DND-41 (cell line): Measurements from ENCODE around the gene MRE11.

Source experiments
- ATAC-seq: fragments of 200-7000 bp; cut with Tn5 transposase; 3 replicates; pipeline ENCODE4 v1.9.1; 2021; ENCODE audit warnings: low read depth; ENCODE audit not compliant: insufficient read depth
- DNase-seq: peaks from one replicate; pipeline ENCODE4 v3.0.0-alpha.2; 2020
- H2AFZ ChIP-seq: 2 replicates; pipeline ENCODE4 v1.6.0; 2012; ENCODE audit warnings: low read depth, low read length
- H3K27ac ChIP-seq: 2 replicates; pipeline ENCODE4 v1.5.1; 2012; ENCODE audit warnings: low read length, inconsistent platforms
- H3K27me3 ChIP-seq: fragments of 200-600 bp; sonication (generic); 2 replicates; pipeline ENCODE4 v1.6.0; 2012; ENCODE audit warnings: low read length, mild to moderate bottlenecking, inconsistent platforms; ENCODE audit not compliant: insufficient read depth, poor library complexity
- H3K36me3 ChIP-seq: 2 replicates; pipeline ENCODE4 v1.5.1; 2012; ENCODE audit warnings: low read length, inconsistent platforms; ENCODE audit not compliant: insufficient read depth
- H3K4me1 ChIP-seq: 2 replicates; pipeline ENCODE4 v1.5.1; 2012; ENCODE audit warnings: mild to moderate bottlenecking, low read length; ENCODE audit not compliant: insufficient read depth
- H3K4me2 ChIP-seq: 2 replicates; pipeline ENCODE4 v1.6.0; 2012; ENCODE audit warnings: mild to moderate bottlenecking, moderate library complexity, low read length, inconsistent platforms; ENCODE audit not compliant: insufficient read depth
- H3K4me3 ChIP-seq, 2 experiments: fragments of 200-600 bp in 1 of 2; shearing (Covaris generic) in 1 of 2; 2 replicates each; pipeline ENCODE4 v1.5.1; 2012 to 2016; ENCODE audit warnings: inconsistent platforms in 2 of 2, low read length in 2 of 2, mild to moderate bottlenecking in 2 of 2, low read depth in 1 of 2, moderate library complexity in 1 of 2
- H3K79me2 ChIP-seq: 2 replicates; pipeline ENCODE4 v1.6.0; 2012; ENCODE audit warnings: low read length, inconsistent platforms; ENCODE audit not compliant: insufficient read depth
- H3K9ac ChIP-seq: 2 replicates; pipeline ENCODE4 v1.6.0; 2012; ENCODE audit warnings: low read depth, mild to moderate bottlenecking, inconsistent platforms, low read length, moderate library complexity
- H3K9me3 ChIP-seq: 2 replicates; pipeline ENCODE4 v1.5.1; 2012; ENCODE audit warnings: low read length, moderate library complexity, mild to moderate bottlenecking, inconsistent platforms; ENCODE audit not compliant: insufficient read depth, severe bottlenecking
- H4K20me1 ChIP-seq: 2 replicates; pipeline ENCODE4 v1.6.0; 2012; ENCODE audit warnings: low read length; ENCODE audit not compliant: insufficient read depth
- EZH2 ChIP-seq: IDR thresholded peaks from 3 replicates; pipeline ENCODE4 v1.6.1; 2012; ENCODE audit warnings: borderline replicate concordance, low read depth, mild to moderate bottlenecking, moderate library complexity, low read length, inconsistent platforms; ENCODE audit not compliant: severe bottlenecking
- TF ChIP-seq, protein P1 (sequence below): IDR thresholded peaks from 2 replicates; pipeline ENCODE4 v1.5.1; 2012; ENCODE audit warnings: borderline replicate concordance, low read length, moderate library complexity, mild to moderate bottlenecking; ENCODE audit not compliant: poor library complexity, severe bottlenecking; ENCODE audit errors: extremely low read depth

MRE11 gene

DNA sequence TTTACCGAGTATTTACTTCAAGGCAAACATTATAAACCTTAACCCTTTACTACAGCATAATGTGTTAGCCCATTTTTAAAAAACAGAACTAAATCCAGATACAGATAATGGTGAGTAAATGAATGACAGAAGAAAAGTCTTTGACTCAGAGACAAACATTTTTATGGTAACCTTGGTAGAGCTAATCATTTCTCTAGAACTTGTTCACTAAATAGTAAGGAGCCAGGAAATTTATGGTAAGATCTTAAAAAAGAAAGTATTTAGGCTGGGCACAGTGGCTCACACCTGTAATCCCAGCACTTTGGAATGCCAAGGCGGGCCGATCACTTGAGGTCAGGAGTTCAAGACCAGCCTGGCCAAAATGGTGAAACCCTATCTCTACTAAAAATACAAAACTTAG, 38.6 kb upstream of the MRE11 start:
- ATAC-seq = no peak
- H3K9me3 ChIP-seq = no peaks in the 10 kb centered on the region

DNA sequence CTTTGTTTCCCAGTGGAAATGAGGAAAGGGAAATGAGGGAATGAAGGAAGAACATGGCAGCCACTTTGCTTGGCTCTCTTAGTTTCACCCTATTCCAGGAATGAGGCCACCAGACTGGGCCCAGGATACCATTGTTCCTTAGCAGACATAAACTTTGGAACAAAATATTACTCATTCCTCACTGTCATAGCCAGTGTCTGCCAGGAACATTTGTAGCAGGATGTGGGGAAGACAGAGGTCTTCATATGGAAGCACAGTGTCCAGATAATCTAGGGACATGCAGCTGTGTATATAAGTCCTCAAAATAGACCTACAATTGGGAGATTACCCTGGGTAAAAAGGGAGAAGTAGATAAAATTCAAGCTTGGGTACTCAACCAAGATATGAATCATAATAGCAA, 34.9 kb upstream of the MRE11 start:
- no peak overlapping the region for H3K4me3 ChIP-seq
- no peaks in the 10 kb centered on the region for H3K9me3 ChIP-seq
- peaks cover 16% of the 10 kb centered on the region for H3K27me3 ChIP-seq
- H3K4me1 ChIP-seq = no peaks in the 10 kb centered on the region
- ATAC-seq (no peak), DNase-seq (no peak)
- no peak overlapping the region for H3K4me2 ChIP-seq
- no peaks in the 10 kb centered on the region for H3K36me3 ChIP-seq
- TF ChIP-seq, protein P1, sequence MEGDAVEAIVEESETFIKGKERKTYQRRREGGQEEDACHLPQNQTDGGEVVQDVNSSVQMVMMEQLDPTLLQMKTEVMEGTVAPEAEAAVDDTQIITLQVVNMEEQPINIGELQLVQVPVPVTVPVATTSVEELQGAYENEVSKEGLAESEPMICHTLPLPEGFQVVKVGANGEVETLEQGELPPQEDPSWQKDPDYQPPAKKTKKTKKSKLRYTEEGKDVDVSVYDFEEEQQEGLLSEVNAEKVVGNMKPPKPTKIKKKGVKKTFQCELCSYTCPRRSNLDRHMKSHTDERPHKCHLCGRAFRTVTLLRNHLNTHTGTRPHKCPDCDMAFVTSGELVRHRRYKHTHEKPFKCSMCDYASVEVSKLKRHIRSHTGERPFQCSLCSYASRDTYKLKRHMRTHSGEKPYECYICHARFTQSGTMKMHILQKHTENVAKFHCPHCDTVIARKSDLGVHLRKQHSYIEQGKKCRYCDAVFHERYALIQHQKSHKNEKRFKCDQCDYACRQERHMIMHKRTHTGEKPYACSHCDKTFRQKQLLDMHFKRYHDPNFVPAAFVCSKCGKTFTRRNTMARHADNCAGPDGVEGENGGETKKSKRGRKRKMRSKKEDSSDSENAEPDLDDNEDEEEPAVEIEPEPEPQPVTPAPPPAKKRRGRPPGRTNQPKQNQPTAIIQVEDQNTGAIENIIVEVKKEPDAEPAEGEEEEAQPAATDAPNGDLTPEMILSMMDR = no peak
- TF ChIP-seq EZH2 = no peak
- H4K20me1 ChIP-seq = no peaks in the 10 kb centered on the region
- H3K79me2 ChIP-seq = no peaks in the 10 kb centered on the region
- no peak overlapping the region for H3K27ac ChIP-seq
- H2AFZ ChIP-seq = no peak overlapping the region
- H3K9ac ChIP-seq = no peak overlapping the region

More for the DNA sequence above, 38.6 kb upstream of the MRE11 start:
- peaks cover 17% of the 10 kb centered on the region for H3K27me3 ChIP-seq
- TF ChIP-seq, protein P1 = no peak
- TF ChIP-seq EZH2 = no peak
- no peak overlapping the region for H3K9ac ChIP-seq
- DNase-seq = no peak
- H3K27ac ChIP-seq = no peak overlapping the region
- no peaks in the 10 kb centered on the region for H3K4me1 ChIP-seq
- H3K4me2 ChIP-seq = no peak overlapping the region
- no peaks in the 10 kb centered on the region for H4K20me1 ChIP-seq
- H2AFZ ChIP-seq = no peak overlapping the region
- no peak overlapping the region for H3K4me3 ChIP-seq
- no peaks in the 10 kb centered on the region for H3K79me2 ChIP-seq
- no peaks in the 10 kb centered on the region for H3K36me3 ChIP-seq

DNA sequence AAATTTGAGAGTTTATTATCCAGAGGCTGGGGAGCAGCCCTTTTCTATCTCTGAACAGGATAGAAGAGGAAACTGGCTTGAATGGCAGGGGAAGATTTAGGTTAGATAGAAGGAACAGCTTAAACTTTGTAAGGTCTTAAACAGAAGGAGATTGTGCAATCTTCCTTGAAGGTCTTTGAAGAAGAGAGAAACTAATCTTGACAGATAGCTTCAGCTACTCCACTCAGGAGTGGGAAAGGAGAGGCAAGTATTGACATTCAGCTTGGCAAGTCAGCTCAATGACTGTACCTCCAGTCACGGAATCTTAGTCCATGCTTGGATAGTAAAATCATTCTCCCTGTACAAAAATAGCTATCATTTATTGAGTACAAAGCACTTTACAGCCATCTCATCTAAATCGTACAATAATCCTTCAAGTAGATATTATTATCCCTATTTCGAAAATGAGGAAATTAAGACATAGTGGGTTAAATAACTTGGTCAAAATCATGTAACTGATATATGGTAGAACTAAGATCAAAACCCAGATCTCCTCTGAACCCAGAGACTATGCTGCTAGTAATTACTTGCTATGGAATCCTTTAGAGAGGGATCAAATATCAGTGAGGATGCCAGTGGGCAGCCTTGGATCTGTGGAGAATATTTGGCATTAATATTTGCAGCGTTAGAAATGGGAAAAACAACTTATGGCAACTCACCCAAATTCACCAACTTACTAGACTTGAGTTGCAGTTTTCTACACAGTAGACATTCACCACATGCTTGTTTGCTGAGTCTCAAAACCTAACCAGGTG, 33.2 kb upstream of the MRE11 start:
- DNase-seq (no peak), ATAC-seq (no peak)
- no peaks in the 10 kb centered on the region for H3K9me3 ChIP-seq
- no peak overlapping the region for H3K9ac ChIP-seq
- H3K4me1 ChIP-seq = no peaks in the 10 kb centered on the region
- no peak overlapping the region for H2AFZ ChIP-seq
- peaks cover 16% of the 10 kb centered on the region for H3K27me3 ChIP-seq
- no peak overlapping the region for H3K4me3 ChIP-seq
- TF ChIP-seq, protein P1 = no peak
- no peak for TF ChIP-seq EZH2
- no peak overlapping the region for H3K27ac ChIP-seq
- no peak overlapping the region for H3K4me2 ChIP-seq
- no peaks in the 10 kb centered on the region for H4K20me1 ChIP-seq
- no peaks in the 10 kb centered on the region for H3K36me3 ChIP-seq
- H3K79me2 ChIP-seq = no peaks in the 10 kb centered on the region
